Measurements from ENCODE around the gene STOX2.

The STOX2 gene

DNA sequence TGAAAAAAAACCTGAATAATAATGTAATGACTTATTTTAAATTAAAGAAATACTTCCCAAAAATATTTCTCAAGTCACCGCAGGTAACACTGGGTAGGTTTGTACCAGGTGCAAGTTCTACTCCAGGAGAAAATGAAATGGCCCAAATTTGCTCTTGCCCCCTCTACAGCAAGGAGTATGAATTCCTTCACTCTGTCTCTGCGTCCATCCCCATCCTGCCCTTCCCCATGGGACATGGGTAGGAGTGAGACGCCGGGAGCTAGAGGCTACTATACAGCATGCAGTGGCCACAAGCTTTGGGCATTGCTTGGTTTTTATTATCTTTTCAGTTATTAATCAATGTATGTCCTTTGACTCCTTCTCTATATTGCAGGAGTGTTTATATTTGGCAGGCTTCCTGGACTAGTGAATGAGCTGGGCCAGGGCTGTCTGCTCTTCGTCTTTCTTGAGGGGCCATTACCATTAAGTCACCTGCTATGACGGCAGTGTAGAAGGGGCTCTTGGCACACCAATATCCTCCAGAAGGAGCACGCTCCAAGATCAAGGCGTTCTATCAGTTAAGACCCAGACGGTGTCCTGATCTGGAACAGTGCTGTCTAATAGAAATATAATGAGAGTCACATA, 162.9 kb downstream of the STOX2 start:
- no peak for DNase-seq (ENCODE audit: low read depth, low spot score)
